ENCODE measurements around the gene ADCY5.

Gene ADCY5

GRCh38 chr3:123343296-123344174 lies 105.4 kb downstream of the ADCY5 start:
- in situ Hi-C loops (cut with HindIII; ENCODE audit: low sequenced_read_pairs): loop anchor here (25.0 kb wide), 1 partner anchor 219 kb away; no protein-coding TSS in a partner anchor

DNA sequence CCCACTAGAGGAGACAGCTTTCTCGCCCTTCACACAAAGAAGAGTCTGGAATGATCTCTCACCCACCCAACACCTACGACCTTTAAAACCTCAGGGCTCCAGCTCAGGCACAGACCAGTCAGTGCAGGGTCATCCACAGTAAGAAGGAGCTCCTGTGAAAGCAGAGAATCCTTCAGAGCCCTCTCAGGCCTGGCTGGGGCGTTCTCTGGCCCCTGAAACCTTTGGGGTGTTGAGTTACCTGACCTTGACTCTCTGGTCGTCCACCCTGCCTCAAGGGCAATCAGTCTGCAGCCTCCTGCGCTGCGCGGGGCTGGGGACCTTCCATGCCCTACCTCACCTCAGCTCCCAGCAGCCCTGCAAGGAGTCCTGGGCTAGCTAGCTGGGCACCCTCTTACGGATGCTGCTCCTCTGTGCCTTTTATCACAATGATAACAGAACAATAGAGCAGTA lies 106.2 kb downstream of the ADCY5 start:
- TF ChIP-seq, protein P1, sequence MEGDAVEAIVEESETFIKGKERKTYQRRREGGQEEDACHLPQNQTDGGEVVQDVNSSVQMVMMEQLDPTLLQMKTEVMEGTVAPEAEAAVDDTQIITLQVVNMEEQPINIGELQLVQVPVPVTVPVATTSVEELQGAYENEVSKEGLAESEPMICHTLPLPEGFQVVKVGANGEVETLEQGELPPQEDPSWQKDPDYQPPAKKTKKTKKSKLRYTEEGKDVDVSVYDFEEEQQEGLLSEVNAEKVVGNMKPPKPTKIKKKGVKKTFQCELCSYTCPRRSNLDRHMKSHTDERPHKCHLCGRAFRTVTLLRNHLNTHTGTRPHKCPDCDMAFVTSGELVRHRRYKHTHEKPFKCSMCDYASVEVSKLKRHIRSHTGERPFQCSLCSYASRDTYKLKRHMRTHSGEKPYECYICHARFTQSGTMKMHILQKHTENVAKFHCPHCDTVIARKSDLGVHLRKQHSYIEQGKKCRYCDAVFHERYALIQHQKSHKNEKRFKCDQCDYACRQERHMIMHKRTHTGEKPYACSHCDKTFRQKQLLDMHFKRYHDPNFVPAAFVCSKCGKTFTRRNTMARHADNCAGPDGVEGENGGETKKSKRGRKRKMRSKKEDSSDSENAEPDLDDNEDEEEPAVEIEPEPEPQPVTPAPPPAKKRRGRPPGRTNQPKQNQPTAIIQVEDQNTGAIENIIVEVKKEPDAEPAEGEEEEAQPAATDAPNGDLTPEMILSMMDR (IDR thresholded peaks at IDR 0.05; ENCODE audit: low read depth, low read length, missing control alignments): no peak
- no peak for DNase-seq (ENCODE audit: low read depth)
- in situ Hi-C loops (cut with HindIII; ENCODE audit: low sequenced_read_pairs): loop anchor here (25.0 kb wide), 1 partner anchor 220 kb away; no protein-coding TSS in a partner anchor
- H3K4me3 ChIP-seq (ENCODE audit: low read depth, low read length): no peak overlapping the region

More at GRCh38 chr3:123343296-123344174, 105.4 kb downstream of the ADCY5 start:
- TF ChIP-seq, protein P1 (IDR thresholded peaks at IDR 0.05; ENCODE audit: low read depth, low read length, missing control alignments): no peak
- no peak for DNase-seq (ENCODE audit: low read depth)
- no peak overlapping the region for H3K4me3 ChIP-seq (ENCODE audit: low read depth, low read length)

- H3K4me3 ChIP-seq (ENCODE audit: low read depth, low read length): no peak overlapping the region
- DNase-seq (ENCODE audit: low read depth): no peak
- in situ Hi-C loops (cut with HindIII; ENCODE audit: low sequenced_read_pairs): loop anchor here (25.0 kb wide), 1 partner anchor 220 kb away; no protein-coding TSS in a partner anchor
- TF ChIP-seq, protein P1 (IDR thresholded peaks at IDR 0.05; ENCODE audit: low read depth, low read length, missing control alignments): no peak
Observed at GRCh38 chr3:123341871-123342630, 106.8 kb downstream of the ADCY5 start.

DNA sequence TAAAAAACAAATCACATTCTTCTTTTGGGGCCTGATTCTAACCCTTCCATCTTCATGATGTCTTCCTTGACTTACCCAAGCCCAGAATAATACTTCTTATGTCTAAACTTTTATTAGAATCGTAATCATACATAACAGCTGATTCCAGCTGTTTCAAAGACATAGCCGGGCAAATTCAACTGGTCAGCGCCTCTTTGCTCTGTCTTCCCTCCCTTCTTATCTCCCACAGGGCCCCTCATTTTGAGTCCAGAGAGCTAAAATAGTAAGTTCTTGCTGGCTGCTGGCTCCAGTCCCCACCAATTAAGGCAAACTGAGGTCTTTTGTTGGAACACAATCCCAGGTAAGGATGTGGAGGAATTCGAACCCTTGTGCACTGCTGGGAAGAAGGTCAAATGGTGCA lies 108.6 kb downstream of the ADCY5 start:
- in situ Hi-C loops (cut with HindIII; ENCODE audit: low sequenced_read_pairs): loop anchor here (25.0 kb wide), 1 partner anchor 222 kb away; no protein-coding TSS in a partner anchor

GRCh38 chr3:123339302-123339701 lies 109.6 kb downstream of the ADCY5 start:
- TF ChIP-seq, protein P1 (IDR thresholded peaks at IDR 0.05; ENCODE audit: low read depth, low read length, missing control alignments): no peak
- H3K4me3 ChIP-seq (ENCODE audit: low read depth, low read length): no peak overlapping the region
- in situ Hi-C loops (cut with HindIII; ENCODE audit: low sequenced_read_pairs): loop anchor here (25.0 kb wide), 1 partner anchor 223 kb away; no protein-coding TSS in a partner anchor
- DNase-seq (ENCODE audit: low read depth): no peak

More for the DNA sequence above, 108.6 kb downstream of the ADCY5 start:
- no peak overlapping the region for H3K4me3 ChIP-seq (ENCODE audit: low read depth, low read length)
- TF ChIP-seq, protein P1 (IDR thresholded peaks at IDR 0.05; ENCODE audit: low read depth, low read length, missing control alignments): no peak
- no peak for DNase-seq (ENCODE audit: low read depth)

DNA sequence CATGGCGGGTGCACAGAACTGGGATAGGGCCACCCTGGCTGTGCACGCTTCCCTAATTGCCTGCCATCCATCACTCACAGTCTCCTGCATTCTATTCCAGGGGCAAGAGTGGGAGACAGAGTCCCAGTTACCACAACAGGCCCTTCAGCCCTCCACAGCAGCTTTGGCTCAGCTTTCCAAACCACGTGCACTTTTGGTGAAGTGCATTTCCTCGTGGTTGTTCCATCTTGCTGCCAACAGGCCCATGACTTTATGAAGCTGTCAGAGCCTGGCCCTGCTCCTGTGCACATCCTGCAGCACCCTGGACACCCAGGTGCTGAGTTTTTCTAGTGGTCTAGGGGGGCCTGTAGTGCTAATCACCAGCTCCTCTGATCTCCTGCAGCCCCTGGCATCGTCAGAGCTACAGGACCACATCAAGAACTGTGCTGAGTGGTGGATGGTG lies 110.2 kb downstream of the ADCY5 start:
- TF ChIP-seq, protein P1 (IDR thresholded peaks at IDR 0.05; ENCODE audit: low read depth, low read length, missing control alignments): no peak
- no peak for DNase-seq (ENCODE audit: low read depth)
- no peak overlapping the region for H3K4me3 ChIP-seq (ENCODE audit: low read depth, low read length)
- in situ Hi-C loops (cut with HindIII; ENCODE audit: low sequenced_read_pairs): loop anchor here (25.0 kb wide), 1 partner anchor 224 kb away; no protein-coding TSS in a partner anchor
